ENCODE results near the gene KCNIP4. TPM values are rescaled to one million over a fixed set of nuclear protein-coding genes. Genes with fewer than 3 reads are reported as not detected.

Gene KCNIP4
- total RNA-seq, 1 donor from 2014 or later, result 0.39 TPM

GRCh38 chr4:21830272-21830671 is 118.3 kb downstream of the KCNIP4 start:
- H3K36me3 ChIP-seq, result no peaks in the 10 kb centered on the region
- Mint-ChIP-seq H3K27ac (no peak overlapping the region), H3K36me3 (no peaks in the 10 kb centered on the region), H3K27me3 (ENCODE audit: insufficient read depth, low read depth) (no peaks in the 10 kb centered on the region), H3K4me1 (no peaks in the 10 kb centered on the region), H3K9me3 (peaks cover 2% of the 10 kb centered on the region), H3K4me3 (no peak overlapping the region)
- no peaks in the 10 kb centered on the region for H3K9me3 ChIP-seq (ENCODE audit: low read depth)
- H3K4me1 ChIP-seq, result no peaks in the 10 kb centered on the region
- no peaks in the 10 kb centered on the region for H3F3A ChIP-seq (ENCODE audit: low read depth)
- no peaks in the 10 kb centered on the region for H4K20me1 ChIP-seq (ENCODE audit: low read depth)
- H3K4me2 ChIP-seq, result no peak overlapping the region
- H3K27ac ChIP-seq, result no peak overlapping the region
- no peak overlapping the region for H3K4me3 ChIP-seq
- TF ChIP-seq EZH2 (IDR thresholded peaks at IDR 0.05) (no peak), CTCF (IDR thresholded peaks at IDR 0.05) (no peak), EZH2phosphoT487 (IDR thresholded peaks at IDR 0.05) (no peak)
- H2AFZ ChIP-seq (replicated peaks), result no peak overlapping the region
- no peak for DNase-seq (ENCODE audit: low spot score)
- no peak overlapping the region for H3K9ac ChIP-seq
- no peaks in the 10 kb centered on the region for H3K79me2 ChIP-seq (ENCODE audit: low read depth)
- H3K27me3 ChIP-seq, result no peaks in the 10 kb centered on the region

- no peak for DNase-seq (ENCODE audit: low spot score)
- Histone ChIP-seq H3K36me3 (no peaks in the 10 kb centered on the region), H3K27ac (no peak overlapping the region), H3K9ac (no peak overlapping the region), H3K27me3 (no peaks in the 10 kb centered on the region), H2AFZ (replicated peaks) (no peak overlapping the region), H3K9me3 (ENCODE audit: low read depth) (no peaks in the 10 kb centered on the region), H3F3A (ENCODE audit: low read depth) (no peaks in the 10 kb centered on the region), H4K20me1 (ENCODE audit: low read depth) (no peaks in the 10 kb centered on the region), H3K4me1 (no peaks in the 10 kb centered on the region), H3K4me2 (no peak overlapping the region), H3K79me2 (ENCODE audit: low read depth) (no peaks in the 10 kb centered on the region), H3K4me3 (no peak overlapping the region)
- no peaks in the 10 kb centered on the region for H3K4me1 Mint-ChIP-seq
- no peak overlapping the region for H3K4me3 Mint-ChIP-seq
- H3K27me3 Mint-ChIP-seq (ENCODE audit: insufficient read depth, low read depth), result no peaks in the 10 kb centered on the region
- H3K27ac Mint-ChIP-seq, result no peak overlapping the region
- TF ChIP-seq EZH2phosphoT487 (IDR thresholded peaks at IDR 0.05), result no peak
- no peak for TF ChIP-seq EZH2 (IDR thresholded peaks at IDR 0.05)
- no peak for TF ChIP-seq CTCF (IDR thresholded peaks at IDR 0.05)
- H3K36me3 Mint-ChIP-seq, result no peaks in the 10 kb centered on the region
- H3K9me3 Mint-ChIP-seq, result peaks cover 2% of the 10 kb centered on the region
Observed at GRCh38 chr4:21827575-21827974, 121.0 kb downstream of the KCNIP4 start.

GRCh38 chr4:21826071-21826470 is 122.5 kb downstream of the KCNIP4 start:
- Mint-ChIP-seq H3K4me3 (no peak overlapping the region), H3K27ac (no peak overlapping the region), H3K36me3 (no peaks in the 10 kb centered on the region), H3K9me3 (no peaks in the 10 kb centered on the region), H3K27me3 (ENCODE audit: insufficient read depth, low read depth) (no peaks in the 10 kb centered on the region), H3K4me1 (no peaks in the 10 kb centered on the region)
- no peaks in the 10 kb centered on the region for H4K20me1 ChIP-seq (ENCODE audit: low read depth)
- no peaks in the 10 kb centered on the region for H3K27me3 ChIP-seq
- no peak for DNase-seq (ENCODE audit: low spot score)
- no peak overlapping the region for H3K27ac ChIP-seq
- H3K36me3 ChIP-seq, result no peaks in the 10 kb centered on the region
- no peak overlapping the region for H3K4me2 ChIP-seq
- no peak overlapping the region for H3K9ac ChIP-seq
- no peaks in the 10 kb centered on the region for H3K4me1 ChIP-seq
- H3F3A ChIP-seq (ENCODE audit: low read depth), result no peaks in the 10 kb centered on the region
- H3K9me3 ChIP-seq (ENCODE audit: low read depth), result no peaks in the 10 kb centered on the region
- no peaks in the 10 kb centered on the region for H3K79me2 ChIP-seq (ENCODE audit: low read depth)
- no peak for TF ChIP-seq EZH2phosphoT487 (IDR thresholded peaks at IDR 0.05)
- no peak for TF ChIP-seq CTCF (IDR thresholded peaks at IDR 0.05)
- no peak for TF ChIP-seq EZH2 (IDR thresholded peaks at IDR 0.05)
- H2AFZ ChIP-seq (replicated peaks), result no peak overlapping the region
- no peak overlapping the region for H3K4me3 ChIP-seq
